Skin of body (tissue), 2 donors: ENCODE data around the gene METTL26. TPM values are rescaled to one million over a fixed set of nuclear protein-coding genes. Genes with fewer than 3 reads are reported as not detected.

Experiments used
- DNase-seq: peaks from one replicate; lab custom pipeline; 2025; lab: John Stamatoyannopoulos, UW
- total RNA-seq: library from RNA; depleted of rRNA; stranded (reverse); fragments of >200 nt; gene quantifications from one replicate; pipeline ENCODE4 v1.2.3, GENCODE V29; 2014

Gene METTL26
- total RNA-seq, 1 donor from 2014 or later = 22.9 TPM

GRCh38 chr16:674968-675883, 39.1 kb upstream of the METTL26 start, which contains the start of gene RHBDL1:
RHBDL1 (plus strand) TSS chr16:675671; CDS start chr16:675791, 120 bp downstream.
- DNase-seq = no peak

DNA sequence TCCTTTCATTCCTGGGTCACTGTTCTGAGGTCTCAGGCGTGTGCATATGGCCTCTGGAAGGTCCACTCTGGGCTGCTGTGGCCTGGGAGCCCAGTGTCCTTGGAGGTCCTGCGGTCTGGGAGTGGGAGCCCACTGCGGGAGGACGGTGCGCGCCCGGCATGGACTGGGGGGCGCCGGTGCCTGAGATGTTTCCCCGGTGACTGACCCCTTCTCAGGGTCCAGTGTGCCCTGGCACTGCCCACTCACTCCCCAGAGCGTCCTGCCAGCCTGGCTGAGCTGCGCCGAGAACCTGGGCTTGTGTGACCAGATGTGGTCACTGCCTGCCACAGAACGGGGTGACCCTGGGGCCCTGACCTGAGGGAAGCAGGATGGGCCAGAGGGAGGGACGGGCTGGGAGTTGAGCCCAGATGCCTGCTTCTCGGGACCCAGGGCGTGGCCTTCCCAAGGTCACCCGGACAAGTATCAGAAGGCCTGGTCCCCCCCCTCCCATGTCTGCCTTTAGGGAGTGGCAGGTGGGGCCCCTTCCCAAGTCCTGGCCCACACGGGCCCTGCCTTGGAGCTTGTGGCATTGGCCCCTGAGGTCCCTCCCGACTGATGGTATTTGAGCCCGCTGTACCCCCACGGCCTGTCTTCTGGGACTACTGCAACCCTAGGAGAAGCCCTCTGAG, 38.2 kb upstream of the METTL26 start:
- DNase-seq = no peak

DNA sequence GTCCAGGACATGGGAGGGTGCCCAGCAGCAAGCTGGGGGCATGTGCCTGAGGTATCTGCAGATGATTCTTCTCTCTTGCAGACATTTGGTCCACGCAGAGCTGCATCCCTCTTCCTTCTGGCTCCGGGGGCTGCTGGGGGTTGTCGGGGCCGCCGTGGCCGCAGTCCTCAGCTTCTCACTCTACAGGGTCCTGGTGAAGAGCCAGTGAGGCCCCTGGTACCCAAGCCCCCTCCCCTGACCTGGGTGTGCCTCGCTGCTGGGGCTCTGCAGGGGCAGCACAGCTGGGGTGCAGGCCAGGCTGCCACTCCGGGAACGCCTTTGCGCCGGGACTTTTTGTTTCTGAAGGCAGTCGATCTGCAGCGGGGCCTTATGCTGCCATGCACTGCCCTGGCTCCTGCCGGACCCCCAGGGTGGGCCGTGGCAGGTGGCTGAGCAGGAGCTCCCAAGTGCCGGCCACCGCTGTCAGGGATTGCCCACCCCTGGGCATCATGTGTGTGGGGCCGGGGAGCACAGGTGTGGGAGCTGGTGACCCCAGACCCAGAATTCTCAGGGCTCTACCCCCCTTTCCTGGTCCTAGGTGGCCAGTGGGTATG, 37.4 kb upstream of the METTL26 start:
- no peak for DNase-seq

- DNase-seq = no peak
Observed at GRCh38 chr16:672851-673250, 36.7 kb upstream of the METTL26 start.

DNA sequence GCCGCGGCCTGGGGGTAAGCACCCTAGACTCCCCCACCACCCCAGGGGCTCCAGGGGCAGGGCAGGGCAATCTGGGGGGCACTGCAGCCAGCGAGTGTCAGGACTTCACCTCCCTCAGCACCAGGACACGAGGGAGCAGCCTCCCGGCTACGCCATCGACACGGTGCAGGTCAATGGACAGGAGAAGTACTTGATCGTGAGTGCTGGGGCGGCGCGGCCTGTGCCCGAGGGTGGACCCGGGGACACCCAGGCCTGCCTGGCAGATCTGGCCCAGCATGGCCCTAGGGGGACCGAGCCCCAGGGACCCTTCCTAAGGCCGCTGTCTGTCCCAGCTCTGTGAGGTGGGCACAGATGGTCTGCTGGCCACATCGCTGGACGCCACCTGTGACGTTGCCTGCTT, 36.3 kb upstream of the METTL26 start:
- no peak for DNase-seq

DNA sequence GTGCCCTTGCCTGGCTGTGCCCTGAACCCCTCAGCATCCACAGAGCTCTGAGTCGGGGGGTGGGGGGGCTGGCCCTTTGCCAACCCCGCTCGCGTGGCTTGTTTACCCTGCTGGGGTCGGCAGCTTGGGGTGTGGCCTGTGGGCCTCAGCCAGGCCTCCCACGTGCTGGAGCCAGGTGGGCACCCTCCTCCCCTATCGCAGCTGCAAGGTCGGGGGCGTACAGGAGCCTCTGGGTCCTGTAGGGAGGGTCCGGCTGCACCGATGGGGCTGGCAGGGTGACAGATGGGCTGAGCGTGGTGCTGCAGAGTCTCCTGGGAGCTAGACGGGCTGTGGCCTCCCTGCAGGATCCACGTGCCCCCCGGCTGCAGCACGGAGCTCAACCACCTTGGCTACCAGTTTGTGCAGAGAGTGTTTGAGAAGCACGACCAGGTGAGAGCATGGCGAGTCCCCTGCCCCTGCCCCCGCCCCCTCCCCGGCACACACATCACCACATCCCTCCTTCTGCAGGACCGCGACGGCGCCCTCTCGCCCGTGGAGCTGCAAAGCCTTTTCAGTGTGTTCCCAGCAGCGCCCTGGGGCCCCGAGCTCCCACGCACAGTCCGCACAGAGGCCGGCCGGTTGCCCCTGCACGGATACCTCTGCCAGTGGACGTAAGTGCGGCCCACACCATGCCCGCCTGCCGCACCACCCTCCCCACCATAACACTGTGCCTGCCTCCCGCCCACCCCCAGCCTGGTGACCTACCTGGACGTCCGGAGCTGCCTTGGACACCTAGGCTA, 35.4 kb upstream of the METTL26 start:
- DNase-seq = no peak

DNA sequence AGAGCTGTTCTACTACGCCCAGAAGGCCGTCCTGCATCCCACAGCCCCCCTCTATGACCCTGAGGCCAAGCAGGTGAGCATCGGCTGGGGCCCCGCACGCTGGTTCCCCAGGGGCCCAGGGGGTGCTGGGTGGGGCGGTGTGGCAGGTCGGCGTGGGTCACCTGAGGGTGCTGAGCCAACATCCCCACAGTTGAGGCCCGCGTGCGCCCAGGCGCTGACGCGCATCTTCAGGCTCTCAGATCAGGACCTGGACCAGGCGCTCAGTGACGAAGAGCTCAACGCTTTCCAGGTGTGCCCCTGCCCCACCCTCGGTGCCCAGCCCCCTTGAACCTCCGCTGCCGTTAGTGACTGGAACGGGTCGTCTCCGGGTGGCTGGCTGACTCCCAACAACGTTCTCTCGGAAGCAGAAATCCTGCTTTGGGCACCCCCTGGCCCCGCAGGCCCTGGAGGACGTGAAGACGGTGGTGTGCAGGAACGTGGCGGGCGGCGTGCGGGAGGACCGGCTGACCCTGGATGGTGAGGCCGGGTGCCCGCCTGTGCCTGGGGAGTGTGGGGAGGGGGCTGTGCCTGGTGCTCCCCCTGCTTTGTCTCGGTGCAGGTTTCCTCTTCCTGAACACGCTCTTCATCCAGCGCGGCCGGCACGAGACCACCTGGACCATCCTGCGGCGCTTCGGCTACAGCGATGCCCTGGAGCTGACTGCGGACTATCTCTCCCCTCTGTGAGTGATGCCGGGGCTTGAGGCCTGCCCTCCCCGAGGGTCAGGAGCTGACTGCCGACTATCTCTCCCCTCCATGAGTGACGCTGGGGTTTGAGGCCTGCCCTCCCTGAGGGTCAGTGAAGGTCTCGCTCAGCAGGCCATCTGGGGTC, 34.6 kb upstream of the METTL26 start:
- DNase-seq = no peak

DNA sequence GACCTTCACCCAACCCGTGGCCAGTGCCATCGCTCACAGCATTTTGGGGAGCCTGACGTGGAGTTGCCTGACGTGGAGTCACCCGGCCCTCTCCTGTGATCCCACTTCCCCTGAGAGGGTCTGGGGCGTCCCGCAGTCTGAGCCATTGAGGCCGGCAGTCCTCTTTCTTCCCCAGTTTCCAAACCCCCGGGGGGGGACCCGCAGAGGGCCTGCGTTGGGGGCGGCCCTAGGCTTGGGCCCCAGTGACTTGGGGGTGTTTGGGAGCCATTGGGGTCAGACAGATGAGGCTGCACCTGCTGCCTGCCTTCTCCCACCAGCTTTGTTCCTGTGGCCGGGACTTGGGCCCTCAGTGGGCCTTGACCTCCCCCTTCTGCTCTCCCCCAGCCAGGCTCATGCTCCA, 33.6 kb upstream of the METTL26 start:
- no peak for DNase-seq

DNA sequence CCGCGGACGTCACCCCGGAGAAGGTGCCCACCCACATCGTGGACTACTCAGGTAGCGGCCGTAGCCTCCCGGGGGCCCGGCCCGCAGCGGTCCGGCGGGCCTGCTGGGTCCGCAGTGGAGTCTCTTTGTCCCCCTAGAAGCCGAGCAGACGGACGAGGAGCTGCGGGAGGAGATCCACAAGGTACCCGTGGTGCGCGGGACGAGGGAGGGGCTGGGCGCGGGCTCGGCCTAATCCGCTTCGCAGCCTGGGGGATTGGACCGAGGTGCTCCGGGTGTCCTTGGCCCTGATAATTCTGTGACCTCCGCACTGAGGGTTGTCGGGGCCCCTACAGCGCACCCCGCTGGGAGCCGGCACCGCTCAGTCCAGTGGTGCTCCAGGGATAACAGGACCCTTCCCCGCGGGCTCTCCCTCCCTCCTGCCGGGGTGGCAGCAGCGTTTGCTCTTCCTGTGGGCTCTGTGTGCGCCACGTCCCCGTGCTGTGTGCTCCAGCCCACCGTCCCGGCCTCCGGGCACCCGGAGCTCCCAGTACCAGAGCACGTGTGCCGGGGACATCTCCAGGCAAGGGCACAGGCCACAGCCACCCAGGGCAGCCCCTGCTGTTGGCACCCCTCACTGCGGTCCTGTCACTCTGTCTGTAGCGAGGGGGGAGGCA, 32.5 kb upstream of the METTL26 start:
- DNase-seq = no peak

DNA sequence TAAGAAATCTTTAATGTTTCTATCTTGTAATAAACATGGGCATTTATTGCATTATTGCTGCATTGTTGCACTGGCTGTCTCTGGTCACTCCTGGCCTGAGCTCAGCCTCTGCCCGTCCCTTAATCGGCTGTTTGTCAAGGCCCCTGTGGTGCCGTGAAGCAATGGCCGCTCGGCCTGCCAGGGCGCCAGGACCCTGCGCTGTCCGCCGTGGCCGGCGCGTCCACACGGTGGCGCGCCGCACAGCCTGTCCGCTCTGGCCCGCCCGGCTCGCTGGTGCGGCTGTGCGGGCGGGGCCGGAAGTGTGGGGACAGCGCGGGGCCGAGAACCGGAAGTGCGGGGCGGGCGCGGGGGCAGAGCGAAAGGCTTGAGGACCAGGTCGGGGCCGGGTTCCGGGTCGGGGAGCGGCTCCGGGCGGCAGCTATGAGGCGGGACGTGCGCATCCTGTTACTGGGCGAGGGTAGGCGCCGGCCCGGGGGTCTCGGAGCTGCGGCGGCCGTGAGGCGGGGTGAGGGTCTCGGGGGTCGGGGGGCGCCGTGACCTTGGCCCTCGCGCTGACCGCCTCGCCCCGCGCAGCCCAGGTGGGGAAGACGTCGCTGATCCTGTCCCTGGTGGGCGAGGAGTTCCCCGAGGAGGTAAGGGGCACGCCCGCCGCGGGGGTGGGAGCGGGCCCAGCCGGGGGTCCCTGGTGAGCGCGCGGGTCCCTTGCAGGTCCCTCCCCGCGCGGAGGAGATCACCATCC, 31.8 kb upstream of the METTL26 start, which contains the start of gene RHOT2:
RHOT2 (plus strand) TSS at position 353 of the 739 bp plus-strand sequence; CDS start at position 421, 68 bp downstream.
- peak; percentile 74 for DNase-seq

DNA sequence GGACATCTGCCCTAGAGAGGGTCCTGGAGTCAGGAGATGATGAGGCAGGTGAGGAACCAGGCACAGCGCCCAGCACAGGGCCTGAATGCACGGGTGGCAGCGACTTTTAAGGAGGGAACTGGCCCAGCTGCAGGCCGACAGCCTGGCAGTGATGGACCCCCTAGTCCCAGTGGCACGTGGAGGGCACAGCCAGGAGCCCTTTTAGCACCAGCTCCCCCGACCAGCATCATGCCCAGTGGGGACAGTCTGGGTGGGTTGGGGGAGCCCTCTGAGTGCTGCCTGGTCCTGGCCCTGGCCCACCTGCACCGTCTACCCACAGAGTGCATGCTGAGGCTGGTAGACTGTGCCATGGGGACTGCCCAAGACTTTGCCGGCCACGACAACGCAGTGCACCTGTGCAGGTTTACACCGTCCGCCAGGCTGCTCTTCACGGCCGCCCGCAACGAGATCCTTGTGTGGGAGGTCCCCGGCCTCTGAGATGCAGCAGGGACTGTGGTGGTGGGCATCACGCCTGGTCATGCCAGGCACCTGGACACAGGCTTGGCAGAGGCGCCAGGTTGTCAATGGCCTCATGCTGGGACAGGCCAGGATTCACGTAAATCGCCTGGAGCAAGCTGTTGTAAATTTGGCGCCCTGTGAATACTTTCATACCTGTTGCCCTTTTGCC, 31.1 kb upstream of the METTL26 start:
- DNase-seq = no peak

DNA sequence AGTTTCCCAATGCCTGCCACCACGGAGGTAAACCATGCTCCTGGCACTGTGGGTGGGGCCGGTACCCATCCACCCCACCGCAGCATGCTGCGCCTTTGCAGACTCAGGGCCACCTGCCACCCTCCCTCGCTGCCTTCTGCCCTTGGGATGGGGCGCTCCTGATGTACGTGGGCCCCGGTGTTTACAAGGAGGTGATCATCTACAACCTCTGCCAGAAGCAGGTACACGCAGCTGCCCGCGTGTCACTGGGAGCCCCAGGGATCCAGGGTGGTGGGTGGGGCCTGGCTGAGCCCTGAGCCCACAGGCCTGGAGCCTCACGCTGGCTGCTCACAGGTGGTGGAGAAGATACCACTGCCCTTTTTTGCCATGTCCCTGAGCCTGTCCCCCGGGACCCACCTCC, 30.5 kb upstream of the METTL26 start:
- DNase-seq = no peak

DNA sequence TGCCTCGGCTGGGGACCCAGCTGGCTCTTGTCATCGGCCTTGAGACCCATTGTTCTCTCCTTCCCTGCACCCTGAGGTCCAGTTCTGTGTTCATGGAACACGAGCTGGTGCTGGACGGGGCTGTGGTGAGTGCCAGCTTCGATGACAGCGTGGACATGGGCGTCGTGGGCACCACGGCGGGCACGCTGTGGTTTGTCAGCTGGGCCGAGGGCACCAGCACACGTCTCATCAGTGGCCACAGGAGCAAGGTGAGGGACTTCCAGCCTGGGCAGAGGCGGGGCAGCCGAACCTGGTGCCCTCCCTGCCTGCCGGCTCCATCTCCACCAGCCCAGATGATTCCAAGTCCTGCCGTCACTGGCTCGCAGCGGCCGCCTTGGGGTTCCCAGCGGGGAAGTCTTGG, 26.5 kb upstream of the METTL26 start:
- DNase-seq = no peak

DNA sequence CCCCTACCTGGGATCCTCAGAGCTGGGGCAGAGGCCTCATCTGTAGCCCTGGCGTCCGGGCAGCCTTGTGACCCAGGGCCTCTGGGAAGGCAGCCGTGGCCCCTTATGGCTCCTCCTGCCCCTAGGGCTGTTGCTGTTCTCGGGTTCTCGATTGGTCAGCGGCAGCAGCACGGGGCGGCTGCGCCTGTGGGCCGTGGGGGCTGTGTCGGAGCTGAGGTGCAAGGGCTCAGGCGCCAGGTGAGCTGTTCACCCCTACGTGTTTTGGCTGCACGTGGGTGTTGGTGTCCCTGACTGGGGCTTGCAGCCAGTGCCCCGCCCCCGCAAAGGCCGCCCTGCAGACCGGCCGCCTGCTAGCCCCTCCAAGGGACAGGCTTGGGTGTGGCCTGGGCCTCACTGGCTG, 26.0 kb upstream of the METTL26 start:
- DNase-seq = no peak

DNA sequence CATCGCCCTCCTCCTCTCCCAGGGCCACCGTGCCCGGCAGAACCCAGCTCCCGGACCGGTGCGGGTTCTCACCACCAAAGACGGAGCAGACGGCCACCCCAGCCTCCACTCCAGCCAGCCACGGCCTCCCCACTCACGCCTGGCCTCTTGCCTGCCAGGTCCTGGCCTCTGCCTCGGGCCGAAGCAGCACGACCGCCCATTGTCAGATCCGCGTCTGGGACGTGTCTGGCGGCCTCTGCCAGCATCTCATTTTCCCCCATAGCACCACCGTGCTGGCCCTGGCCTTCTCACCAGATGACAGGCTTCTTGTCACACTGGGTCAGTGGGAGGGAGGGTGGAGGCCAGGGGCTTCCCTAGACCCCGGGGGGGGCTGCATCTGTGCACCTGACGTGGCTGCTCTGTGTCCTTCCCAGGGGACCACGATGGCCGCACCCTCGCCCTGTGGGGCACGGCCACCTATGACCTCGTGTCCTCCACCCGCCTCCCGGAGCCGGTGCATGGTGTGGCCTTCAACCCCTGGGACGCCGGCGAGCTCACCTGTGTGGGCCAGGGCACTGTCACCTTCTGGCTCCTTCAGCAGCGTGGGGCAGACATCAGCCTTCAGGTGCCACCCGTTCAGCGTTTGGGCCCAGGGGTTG, 25.2 kb upstream of the METTL26 start:
- DNase-seq = no peak

- peak; percentile 47 for DNase-seq
Observed at GRCh38 chr16:660459-661183, 24.5 kb upstream of the METTL26 start.

- no peak for DNase-seq
Observed at GRCh38 chr16:660132-660458, 24.0 kb upstream of the METTL26 start.

DNA sequence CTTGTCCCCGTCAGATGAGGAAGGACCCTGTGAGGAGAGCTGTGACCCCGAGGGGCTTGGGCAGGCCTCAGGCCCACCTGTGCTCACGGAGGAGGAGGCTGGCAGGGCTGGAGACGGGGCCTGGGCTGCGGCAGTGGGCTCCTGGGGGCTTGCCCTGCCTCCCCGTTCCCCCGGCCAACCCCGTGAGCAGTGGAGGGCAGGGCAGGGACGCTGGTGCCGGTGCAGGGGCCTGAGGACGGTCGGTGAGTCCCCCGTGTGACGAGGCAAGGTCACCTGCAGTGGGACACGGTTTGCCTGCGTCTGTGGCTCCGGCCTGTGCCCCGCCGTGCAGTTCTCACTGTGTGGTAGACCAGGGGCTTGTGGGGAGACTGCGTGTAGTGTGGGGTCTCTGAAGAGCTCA, 23.5 kb upstream of the METTL26 start:
- no peak for DNase-seq
